B cell (primary cell): Measurements from ENCODE around the gene ADK. TPM values are rescaled to one million over a fixed set of nuclear protein-coding genes. Genes with fewer than 3 reads are reported as not detected.

ENCODE experiments used
- ATAC-seq: fragments of 200-7000 bp; cut with Tn5 transposase; one replicate; pipeline ENCODE4 v1.10.0; 2021; ENCODE audit warnings: low read depth, mild to moderate bottlenecking, moderate number of reproducible peaks, moderate library complexity
- CTCF ChIA-PET: fragments of 350-600 bp; sonication (Branson Sonifier 250); formaldehyde crosslinking; loops from one replicate; lab custom pipeline; 2021; ENCODE audit warnings: antibody characterized with exemption, inconsistent platforms; lab: Charles Lee
- POLR2A ChIA-PET: fragments of 350-600 bp; sonication (Branson Sonifier 250); formaldehyde crosslinking; loops from one replicate; lab custom pipeline; 2021; ENCODE audit warnings: antibody characterized with exemption; lab: Charles Lee
- DNase-seq: peaks from one replicate; pipeline ENCODE4 v3.0.0; 2013
- H2AFZ ChIP-seq: 2 replicates; pipeline ENCODE4 v1.6.1; 2012; ENCODE audit warnings: mild to moderate bottlenecking, low read depth, low read length; ENCODE audit not compliant: insufficient read depth, poor library complexity, severe bottlenecking
- H3K27ac ChIP-seq, 2 donors: 1 replicate in 1 of 2; 2 replicates in 1 of 2; pipeline ENCODE4 v1.5.1; 2012 to 2013; ENCODE audit warnings: low read length in 2 of 2, mild to moderate bottlenecking in 2 of 2, moderate library complexity in 1 of 2
- H3K27me3 ChIP-seq, 4 experiments: fragments of 200-600 bp in 1 of 4; sonication (generic) in 1 of 4; replicated peaks in 1 of 4; 1 replicate in 2 of 4; 2 replicates in 2 of 4; pipeline versions ENCODE4 v1.6.1 to v1.7.0; 2013 to 2016; ENCODE audit warnings: low read length in 3 of 4, mild to moderate bottlenecking in 2 of 4, mixed read lengths in 1 of 4, moderate library complexity in 1 of 4; ENCODE audit not compliant: insufficient read depth in 4 of 4, control insufficient read depth in 3 of 4; ENCODE audit errors: control extremely low read depth in 1 of 4
- H3K36me3 ChIP-seq, 2 experiments: replicated peaks in 1 of 2; 1 replicate in 1 of 2; 2 replicates in 1 of 2; pipeline versions ENCODE4 v1.6.1 to v1.7.1; 2013; ENCODE audit warnings: low read length in 1 of 2; ENCODE audit not compliant: insufficient read depth in 2 of 2, control insufficient read depth in 1 of 2; ENCODE audit errors: control extremely low read depth in 1 of 2, extremely low read depth in 1 of 2
- H3K4me1 ChIP-seq, 2 donors: fragments of 200-600 bp in 1 of 2; sonication (generic) in 1 of 2; 1 replicate in 1 of 2; 2 replicates in 1 of 2; pipeline versions ENCODE4 v1.5.1 to v1.6.1; 2013 to 2017; ENCODE audit warnings: low read length in 2 of 2; ENCODE audit not compliant: control insufficient read depth in 2 of 2, insufficient read depth in 2 of 2
- H3K4me2 ChIP-seq: replicated peaks from 2 replicates; pipeline ENCODE3; 2012; ENCODE audit warnings: mild to moderate bottlenecking, low read depth, low read length; ENCODE audit not compliant: poor library complexity, severe bottlenecking
- H3K4me3 ChIP-seq, 5 experiments: fragments of 200-600 bp in 1 of 5; sonication (generic) in 1 of 5; 1 replicate in 3 of 5; 2 replicates in 2 of 5; pipeline versions ENCODE4 v1.5.1 to v1.7.0; 2011 to 2016; ENCODE audit warnings: low read length in 4 of 5, mild to moderate bottlenecking in 4 of 5, low read depth in 2 of 5, control low read depth in 1 of 5, moderate library complexity in 1 of 5; ENCODE audit not compliant: insufficient read depth in 1 of 5; ENCODE audit errors: control extremely low read depth in 1 of 5, extremely low read depth in 1 of 5
- H3K79me2 ChIP-seq: fragments of 200-600 bp; sonication (generic); one replicate; pipeline ENCODE4 v1.6.0; 2016; ENCODE audit warnings: low read length; ENCODE audit not compliant: control insufficient read depth, insufficient read depth
- H3K9ac ChIP-seq: fragments of 200-600 bp; sonication (generic); 2 replicates; pipeline ENCODE4 v1.6.1; 2017; ENCODE audit warnings: mild to moderate bottlenecking, low read length, moderate library complexity
- H3K9me3 ChIP-seq, 3 donors: one replicate each; pipeline versions ENCODE4 v1.6.1 to v1.7.1; 2013; ENCODE audit warnings: low read length in 2 of 3; ENCODE audit not compliant: control insufficient read depth in 2 of 3, insufficient read depth in 1 of 3; ENCODE audit errors: control extremely low read depth in 1 of 3
- H4K20me1 ChIP-seq: 2 replicates; pipeline ENCODE4 v1.6.0; 2012; ENCODE audit warnings: mild to moderate bottlenecking, low read length; ENCODE audit not compliant: insufficient read depth, control insufficient read depth, poor library complexity, severe bottlenecking
- H3K27ac Mint-ChIP-seq: one replicate; pipeline ENCODE4 v1.8.0; 2021; ENCODE audit warnings: mixed read lengths
- H3K27me3 Mint-ChIP-seq: one replicate; pipeline ENCODE4 v1.8.0; 2021; ENCODE audit warnings: mixed read lengths
- H3K4me1 Mint-ChIP-seq: one replicate; pipeline ENCODE4 v1.8.0; 2021; ENCODE audit warnings: mixed read lengths
- H3K4me3 Mint-ChIP-seq: one replicate; pipeline ENCODE4 v1.8.0; 2021; ENCODE audit warnings: mixed read lengths
- H3K9me3 Mint-ChIP-seq: one replicate; pipeline ENCODE4 v1.8.0; 2022; ENCODE audit warnings: mixed read lengths; ENCODE audit not compliant: insufficient read depth
- EZH2 ChIP-seq: IDR thresholded peaks from 2 replicates; pipeline ENCODE4 v1.6.1; 2012; ENCODE audit warnings: borderline replicate concordance, low read depth, mild to moderate bottlenecking, moderate library complexity, low read length; ENCODE audit not compliant: insufficient read depth, poor library complexity, severe bottlenecking
- WGBS: methylation state at CpG from one replicate; pipeline ENCODE4 v1.1.5; 2013; ENCODE audit warnings: missing lambda C conversion rate; ENCODE audit not compliant: insufficient coverage; 5-methylcytosine and 5-hydroxymethylcytosine counted together
- intact Hi-C: fragments of 100-400 bp; cut with micrococcal nuclease; formaldehyde crosslinking; loops from one replicate; pipeline ENCODE4 v1.10.0; 2022
- polyA plus RNA-seq: library from polyadenylated mRNA; depleted of rRNA; stranded (reverse); fragments of >200 nt; gene quantifications from 2 replicates; pipeline ENCODE4 v1.2.3, GENCODE V29; 2012
- total RNA-seq, 2 donors: library from RNA; stranded (reverse); fragments of 120-200 nt in 1 of 2; gene quantifications; 1 replicate in 1 of 2; 2 replicates in 1 of 2; pipeline versions ENCODE4 v1.2.3 to v1.2.4, GENCODE V29; 2013 to 2022
- TF ChIP-seq, protein P1 (sequence below): fragments of 200-600 bp; IDR thresholded peaks from one replicate; pipeline ENCODE4 v1.8.0; 2022; ENCODE audit warnings: antibody characterized with exemption, mild to moderate bottlenecking

Gene ADK
- total and polyA plus RNA-seq, 2 donors (not counting 1 experiment from before 2014, with no cell fraction given) = 37.2 to 52.6 TPM

- intact Hi-C loops = no loop called here
Measured at GRCh38 chr10:74439213-74439612, 288.2 kb downstream of the ADK start.

GRCh38 chr10:74445493-74445892, 294.5 kb downstream of the ADK start:
- TF ChIP-seq, protein P1, sequence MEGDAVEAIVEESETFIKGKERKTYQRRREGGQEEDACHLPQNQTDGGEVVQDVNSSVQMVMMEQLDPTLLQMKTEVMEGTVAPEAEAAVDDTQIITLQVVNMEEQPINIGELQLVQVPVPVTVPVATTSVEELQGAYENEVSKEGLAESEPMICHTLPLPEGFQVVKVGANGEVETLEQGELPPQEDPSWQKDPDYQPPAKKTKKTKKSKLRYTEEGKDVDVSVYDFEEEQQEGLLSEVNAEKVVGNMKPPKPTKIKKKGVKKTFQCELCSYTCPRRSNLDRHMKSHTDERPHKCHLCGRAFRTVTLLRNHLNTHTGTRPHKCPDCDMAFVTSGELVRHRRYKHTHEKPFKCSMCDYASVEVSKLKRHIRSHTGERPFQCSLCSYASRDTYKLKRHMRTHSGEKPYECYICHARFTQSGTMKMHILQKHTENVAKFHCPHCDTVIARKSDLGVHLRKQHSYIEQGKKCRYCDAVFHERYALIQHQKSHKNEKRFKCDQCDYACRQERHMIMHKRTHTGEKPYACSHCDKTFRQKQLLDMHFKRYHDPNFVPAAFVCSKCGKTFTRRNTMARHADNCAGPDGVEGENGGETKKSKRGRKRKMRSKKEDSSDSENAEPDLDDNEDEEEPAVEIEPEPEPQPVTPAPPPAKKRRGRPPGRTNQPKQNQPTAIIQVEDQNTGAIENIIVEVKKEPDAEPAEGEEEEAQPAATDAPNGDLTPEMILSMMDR = no peak
- no peak for TF ChIP-seq EZH2

More at GRCh38 chr10:74439213-74439612, 288.2 kb downstream of the ADK start:
- Histone ChIP-seq H4K20me1 (no peaks in the 10 kb centered on the region), H3K9me3 (no peaks in the 10 kb centered on the region), H3K36me3 (peaks cover 0 to 6% of the 10 kb centered on the region in 2 experiments), H3K27me3 (no peaks in the 10 kb centered on the region), H3K9ac (no peak overlapping the region), H3K4me1 (no peaks in the 10 kb centered on the region), H3K27ac (no peak overlapping the region), H3K4me2 (no peak overlapping the region), H3K4me3 (no peak overlapping the region), H3K79me2 (no peaks in the 10 kb centered on the region), H2AFZ (no peak overlapping the region)
- no CpG with 5 or more reads among the region's 1 CpG for WGBS
- Mint-ChIP-seq H3K9me3 (no peaks in the 10 kb centered on the region), H3K4me1 (peaks cover 3% of the 10 kb centered on the region), H3K4me3 (no peak overlapping the region), H3K27me3 (no peaks in the 10 kb centered on the region), H3K27ac (no peak overlapping the region)
- TF ChIP-seq, protein P1 = no peak
- POLR2A ChIA-PET = no interaction called here
- ATAC-seq (no peak), DNase-seq (no peak)
- CTCF ChIA-PET = interaction anchor here (1.2 kb wide), 1 partner anchor 15 kb away, joined by 3 read pairs; no protein-coding TSS in a partner anchor

More at GRCh38 chr10:74445493-74445892, 294.5 kb downstream of the ADK start:
- Histone ChIP-seq H3K4me1 (peaks cover 0 to 3% of the 10 kb centered on the region in 2 donors), H3K27me3 (no peaks in the 10 kb centered on the region), H3K9ac (no peak overlapping the region), H3K27ac (no peak overlapping the region), H3K36me3 (peaks cover 0 to 5% of the 10 kb centered on the region in 2 experiments), H3K79me2 (no peaks in the 10 kb centered on the region), H3K9me3 (no peaks in the 10 kb centered on the region), H3K4me2 (no peak overlapping the region), H4K20me1 (peaks cover 5% of the 10 kb centered on the region), H2AFZ (no peak overlapping the region), H3K4me3 (no peak overlapping the region)
- H3K4me1 Mint-ChIP-seq = peaks cover 7% of the 10 kb centered on the region
- no peak for ATAC-seq
- no peak for DNase-seq
- H3K9me3 Mint-ChIP-seq = no peaks in the 10 kb centered on the region
- no peak overlapping the region for H3K4me3 Mint-ChIP-seq
- intact Hi-C loops = no loop called here
- ChIA-PET CTCF (no interaction called here), POLR2A (no interaction called here)
- H3K27me3 Mint-ChIP-seq = no peaks in the 10 kb centered on the region
- no peak overlapping the region for H3K27ac Mint-ChIP-seq
